HepG2 (cell line): ENCODE measurements around the gene SH2D3C. TPM values are rescaled to one million over a fixed set of nuclear protein-coding genes. Genes with fewer than 3 reads are reported as not detected.

Experiments used
- ARID2 ChIP-seq: sonication (generic); formaldehyde crosslinking; IDR thresholded peaks from 2 replicates; pipeline ENCODE4 v1.8.1; 2022; ENCODE audit warnings: mild to moderate bottlenecking, missing genetic modification reagents, borderline replicate concordance
- ELF1 ChIP-seq: sonication (generic); formaldehyde crosslinking; IDR thresholded peaks from 2 replicates; pipeline ENCODE4 v1.4.0; 2020; ENCODE audit warnings: missing genetic modification reagents
- HNF4A ChIP-seq: sonication (generic); formaldehyde crosslinking; IDR thresholded peaks from 2 replicates; pipeline ENCODE4 v1.4.0; 2020; ENCODE audit warnings: missing genetic modification reagents
- HOXA3 ChIP-seq: sonication (generic); formaldehyde crosslinking; IDR thresholded peaks from 2 replicates; pipeline ENCODE4 v1.5.0; 2020; ENCODE audit warnings: missing genetic modification reagents
- HOXA5 ChIP-seq: sonication (generic); formaldehyde crosslinking; IDR thresholded peaks from 2 replicates; pipeline ENCODE4 v1.4.0; 2020; ENCODE audit warnings: missing genetic modification reagents
- KDM5A ChIP-seq: fragments of 200-600 bp; sonication (generic); IDR thresholded peaks from 2 replicates; pipeline ENCODE4 v1.7.0; 2018; ENCODE audit warnings: antibody characterized with exemption, mild to moderate bottlenecking, low read length, borderline replicate concordance
- KMT2B ChIP-seq: IDR thresholded peaks from 2 replicates; pipeline ENCODE4 v1.6.1; 2016; ENCODE audit warnings: missing genetic modification reagents, missing compliant biosample characterization
- POLR2A ChIP-seq, 2 experiments: IDR thresholded peaks; 2 replicates each; pipeline ENCODE4 v1.6.1; 2011; ENCODE audit warnings: low read depth in 2 of 2, low read length in 2 of 2, mild to moderate bottlenecking in 1 of 2, moderate library complexity in 1 of 2; ENCODE audit not compliant: insufficient read depth in 1 of 2
- SP4 ChIP-seq: sonication (generic); formaldehyde crosslinking; IDR thresholded peaks from 2 replicates; pipeline ENCODE4 v1.8.1; 2023; ENCODE audit warnings: mild to moderate bottlenecking, missing genetic modification reagents
- SRSF4 ChIP-seq: fragments of 200-400 bp; formaldehyde crosslinking; IDR thresholded peaks from one replicate; pipeline ENCODE4 v1.6.1; 2018; ENCODE audit warnings: mild to moderate bottlenecking, low read depth, low read length, moderate library complexity; ENCODE audit not compliant: poor library complexity, severe bottlenecking
- TGIF2 ChIP-seq: IDR thresholded peaks from 2 replicates; pipeline ENCODE4 v1.6.1; 2016; ENCODE audit warnings: control low read depth, missing compliant biosample characterization
- ZMYM4 ChIP-seq: sonication (generic); formaldehyde crosslinking; IDR thresholded peaks from 2 replicates; pipeline ENCODE4 v1.8.1; 2023; ENCODE audit warnings: mild to moderate bottlenecking, missing genetic modification reagents
- ZNF335 ChIP-seq: sonication (generic); formaldehyde crosslinking; IDR thresholded peaks from 2 replicates; pipeline ENCODE4 v1.4.0; 2020; ENCODE audit warnings: missing genetic modification reagents
- ZNF367 ChIP-seq: sonication (generic); formaldehyde crosslinking; IDR thresholded peaks from 2 replicates; pipeline ENCODE4 v1.4.0; 2020; ENCODE audit warnings: missing genetic modification reagents, borderline replicate concordance
- ZSCAN9 ChIP-seq: IDR thresholded peaks from 2 replicates; pipeline ENCODE4 v1.6.1; 2016; ENCODE audit warnings: borderline replicate concordance
- polyA plus RNA-seq, 8 experiments: library from polyadenylated mRNA; depleted of rRNA in 3 of 8; stranded (reverse) in 7 of 8; unstranded in 1 of 8; fragments of >200 nt; fragmentation: Illumina TruSeq in 4 of 8; extraction: Trizol in 4 of 8; gene quantifications; 2 replicates each; pipeline versions ENCODE4 v1.2.1 to v1.2.3, GENCODE V29; 2011 to 2016; ENCODE audit warnings: low read depth in 4 of 8, missing spikeins in 1 of 8, mixed read lengths in 1 of 8; ENCODE audit not compliant: insufficient read depth in 1 of 8
- total RNA-seq, 5 experiments: library from RNA; depleted of rRNA; stranded (reverse); fragments of >200 nt; fragmentation: Illumina TruSeq; extraction: Trizol; gene quantifications; 2 replicates each; pipeline ENCODE4 v1.2.3, GENCODE V29; 2016; ENCODE audit warnings: low read depth in 1 of 5
- TF ChIP-seq, protein P1 (sequence below): IDR thresholded peaks from 2 replicates; pipeline ENCODE4 v1.6.1; 2012; ENCODE audit warnings: low read depth, low read length, improper control_type of control experiment
- TF ChIP-seq, protein P2 (sequence below): sonication (generic); formaldehyde crosslinking; IDR thresholded peaks from 2 replicates; pipeline ENCODE4 v1.5.1; 2020; ENCODE audit warnings: mild to moderate bottlenecking, moderate library complexity, missing genetic modification reagents

SH2D3C gene
- total and polyA plus RNA-seq, 2 of the 13 experiments (the other 11 are each of a cell fraction or from before 2014, with no cell fraction given) = not detected

DNA sequence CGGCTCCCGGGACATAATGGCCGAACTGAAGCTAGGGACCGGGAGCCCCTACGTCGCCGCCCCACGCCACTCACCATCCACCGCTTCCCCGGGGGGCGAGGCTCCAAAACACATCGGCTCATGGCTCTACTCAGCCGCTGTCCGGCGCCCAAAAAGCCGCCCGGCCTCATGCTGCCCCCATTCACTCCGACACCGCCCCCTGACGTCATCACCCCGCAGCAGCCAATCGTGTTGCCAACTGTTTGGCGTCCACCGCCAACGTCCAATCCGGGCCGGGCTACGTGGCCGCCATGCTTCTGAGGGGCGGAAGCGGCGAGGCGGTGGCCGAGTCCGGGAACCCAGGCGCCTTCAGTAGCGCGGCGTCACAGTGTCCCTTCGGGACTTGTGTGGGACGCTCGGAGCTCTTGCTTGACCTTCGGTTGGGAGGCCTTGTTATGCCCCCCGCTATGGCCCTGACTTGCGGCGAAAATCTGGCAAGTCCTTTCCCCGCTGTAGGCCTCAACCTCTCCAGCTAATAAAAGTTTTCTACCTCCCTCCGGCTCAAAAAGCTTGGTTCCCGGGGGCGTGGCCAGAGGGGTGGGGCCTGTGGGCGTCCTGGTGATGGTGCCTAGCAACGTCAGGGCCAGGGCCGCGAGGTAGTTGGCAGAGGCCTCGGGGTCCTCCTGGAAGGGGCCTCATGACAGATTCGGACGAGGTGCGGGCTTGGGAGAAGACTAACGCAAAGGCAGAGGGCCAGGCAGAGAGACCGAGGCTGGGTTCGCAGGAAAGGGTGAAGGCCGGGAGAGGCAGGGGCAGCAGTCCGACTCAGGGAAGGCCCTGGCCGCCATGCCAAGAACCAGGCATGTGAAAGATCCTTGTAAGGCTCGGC lies 62.8 kb downstream of the SH2D3C start, which contains the start of the genes PTRH1 and TTC16 (continued):
- TF ChIP-seq ZNF367 = 0 out of 2 replicates have a peak, but pooled peaks have one; percentile 12
- peak; percentile 42; the same call in 1 of the 2 replicates for TF ChIP-seq KMT2B (CRISPR knock-in tag)
- TF ChIP-seq HOXA3 (CRISPR knock-in tag) = peak; percentile 98
- TF ChIP-seq HOXA5 (CRISPR knock-in tag) = peak; percentile 62; the same call in 1 of the 2 replicates
- 0 out of 2 replicates have a peak, but pooled peaks have one; percentile 20 for TF ChIP-seq ZMYM4 (CRISPR knock-in tag)
- peak; percentile 64 for TF ChIP-seq TGIF2 (CRISPR knock-in tag)
- TF ChIP-seq ELF1 (CRISPR knock-in tag) = peak; percentile 100
- TF ChIP-seq SP4 (CRISPR knock-in tag) = peak; percentile 92
- TF ChIP-seq, protein P1, sequence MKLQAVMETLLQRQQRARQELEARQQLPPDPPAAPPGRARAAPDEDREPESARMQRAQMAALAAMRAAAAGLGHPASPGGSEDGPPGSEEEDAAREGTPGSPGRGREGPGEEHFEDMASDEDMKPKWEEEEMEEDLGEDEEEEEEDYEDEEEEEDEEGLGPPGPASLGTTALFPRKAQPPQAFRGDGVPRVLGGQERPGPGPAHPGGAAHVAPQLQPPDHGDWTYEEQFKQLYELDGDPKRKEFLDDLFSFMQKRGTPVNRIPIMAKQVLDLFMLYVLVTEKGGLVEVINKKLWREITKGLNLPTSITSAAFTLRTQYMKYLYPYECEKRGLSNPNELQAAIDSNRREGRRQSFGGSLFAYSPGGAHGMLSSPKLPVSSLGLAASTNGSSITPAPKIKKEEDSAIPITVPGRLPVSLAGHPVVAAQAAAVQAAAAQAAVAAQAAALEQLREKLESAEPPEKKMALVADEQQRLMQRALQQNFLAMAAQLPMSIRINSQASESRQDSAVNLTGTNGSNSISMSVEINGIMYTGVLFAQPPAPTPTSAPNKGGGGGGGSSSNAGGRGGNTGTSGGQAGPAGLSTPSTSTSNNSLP = no peak
- no peak for TF ChIP-seq ARID2 (CRISPR knock-in tag)
- TF ChIP-seq KDM5A = no peak
- peak; percentile 89 for TF ChIP-seq ZNF335 (CRISPR knock-in tag)
- peak in 1 of 2 experiments; percentile 50; a peak in 3 of 4 replicates for TF ChIP-seq POLR2A (IDR thresholded peaks at IDR 0.05; ENCODE audit: insufficient read depth in 1 of 2, low read depth in 2 of 2, low read length in 2 of 2)
- TF ChIP-seq SRSF4 = no peak
- TF ChIP-seq ZSCAN9 (CRISPR knock-in tag) = peak; percentile 29; the same call in 1 of the 2 replicates
- TF ChIP-seq, protein P2, sequence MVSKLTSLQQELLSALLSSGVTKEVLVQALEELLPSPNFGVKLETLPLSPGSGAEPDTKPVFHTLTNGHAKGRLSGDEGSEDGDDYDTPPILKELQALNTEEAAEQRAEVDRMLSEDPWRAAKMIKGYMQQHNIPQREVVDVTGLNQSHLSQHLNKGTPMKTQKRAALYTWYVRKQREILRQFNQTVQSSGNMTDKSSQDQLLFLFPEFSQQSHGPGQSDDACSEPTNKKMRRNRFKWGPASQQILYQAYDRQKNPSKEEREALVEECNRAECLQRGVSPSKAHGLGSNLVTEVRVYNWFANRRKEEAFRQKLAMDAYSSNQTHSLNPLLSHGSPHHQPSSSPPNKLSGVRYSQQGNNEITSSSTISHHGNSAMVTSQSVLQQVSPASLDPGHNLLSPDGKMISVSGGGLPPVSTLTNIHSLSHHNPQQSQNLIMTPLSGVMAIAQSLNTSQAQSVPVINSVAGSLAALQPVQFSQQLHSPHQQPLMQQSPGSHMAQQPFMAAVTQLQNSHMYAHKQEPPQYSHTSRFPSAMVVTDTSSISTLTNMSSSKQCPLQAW (CRISPR knock-in tag) = peak; percentile 56; the same call in 1 of the 2 replicates
- TF ChIP-seq HNF4A (CRISPR knock-in tag) = no peak
